H9 (cell line): ENCODE results near the gene SERPINB10. TPM values are rescaled to one million over a fixed set of nuclear protein-coding genes. Genes with fewer than 3 reads are reported as not detected.
A peak's percentile ranks its signal among the peaks of the same experiment; 100 is the strongest.

Experiments
- DNase-seq: peaks from one replicate; pipeline ENCODE4 v3.0.0-alpha.2; 2017
- H2AFZ ChIP-seq: one replicate; pipeline ENCODE4 v1.6.1; 2013; ENCODE audit warnings: mild to moderate bottlenecking, low read length, control low read depth, moderate library complexity
- H2AK5ac ChIP-seq: 2 replicates; pipeline ENCODE4 v1.6.1; 2013; ENCODE audit warnings: low read length, control low read depth, mixed read lengths; ENCODE audit not compliant: insufficient read length
- H2BK120ac ChIP-seq: one replicate; pipeline ENCODE4 v1.6.1; 2013; ENCODE audit warnings: low read depth, mild to moderate bottlenecking, low read length, control low read depth, inconsistent platforms; ENCODE audit not compliant: poor library complexity, severe bottlenecking
- H2BK12ac ChIP-seq: 2 replicates; pipeline ENCODE4 v1.6.1; 2013; ENCODE audit warnings: low read length, control low read depth, mixed read lengths, low read depth; ENCODE audit not compliant: insufficient read length
- H2BK15ac ChIP-seq: 2 replicates; pipeline ENCODE4 v1.6.1; 2013; ENCODE audit warnings: low read depth, low read length, control low read depth
- H2BK20ac ChIP-seq: one replicate; pipeline ENCODE4 v1.6.1; 2013; ENCODE audit warnings: low read depth, mild to moderate bottlenecking, low read length, control low read depth, inconsistent platforms; ENCODE audit not compliant: poor library complexity, severe bottlenecking
- H2BK5ac ChIP-seq: 2 replicates; pipeline ENCODE4 v1.6.1; 2013; ENCODE audit warnings: low read length, control low read depth, mixed read lengths; ENCODE audit not compliant: insufficient read length
- H3K14ac ChIP-seq: 2 replicates; pipeline ENCODE4 v1.6.1; 2013; ENCODE audit warnings: low read length, control low read depth; ENCODE audit not compliant: insufficient read depth
- H3K18ac ChIP-seq: 2 replicates; pipeline ENCODE4 v1.6.1; 2013; ENCODE audit warnings: low read depth, mild to moderate bottlenecking, mixed read lengths, low read length, control low read depth; ENCODE audit not compliant: insufficient read length
- H3K23ac ChIP-seq: 2 replicates; pipeline ENCODE4 v1.6.1; 2013; ENCODE audit warnings: low read length, control low read depth, mixed read lengths, low read depth; ENCODE audit not compliant: insufficient read length
- H3K23me2 ChIP-seq: 2 replicates; pipeline ENCODE4 v1.6.1; 2013; ENCODE audit warnings: low read depth, mild to moderate bottlenecking, mixed read lengths, low read length, control low read depth; ENCODE audit not compliant: insufficient read length, poor library complexity, severe bottlenecking
- H3K27ac ChIP-seq: 2 replicates; pipeline ENCODE4 v1.5.1; 2013; ENCODE audit warnings: low read length, control low read depth, mixed read lengths, low read depth; ENCODE audit not compliant: insufficient read length
- H3K27me3 ChIP-seq: 2 replicates; pipeline ENCODE4 v1.6.1; 2013; ENCODE audit warnings: low read length, control low read depth, inconsistent platforms; ENCODE audit not compliant: insufficient read depth
- H3K4ac ChIP-seq: 2 replicates; pipeline ENCODE4 v1.6.1; 2013; ENCODE audit warnings: low read depth, mild to moderate bottlenecking, control low read depth, inconsistent platforms, low read length, moderate library complexity
- H3K4me1 ChIP-seq: 2 replicates; pipeline ENCODE4 v1.6.1; 2013; ENCODE audit warnings: low read length, control low read depth, inconsistent platforms; ENCODE audit not compliant: insufficient read depth
- H3K4me2 ChIP-seq: 2 replicates; pipeline ENCODE4 v1.6.1; 2013; ENCODE audit warnings: low read length, control low read depth, mixed read lengths; ENCODE audit not compliant: insufficient read length, insufficient read depth
- H3K56ac ChIP-seq: 2 replicates; pipeline ENCODE4 v1.6.1; 2013; ENCODE audit warnings: low read depth, mild to moderate bottlenecking, mixed read lengths, low read length, control low read depth; ENCODE audit not compliant: insufficient read length
- H3K79me1 ChIP-seq: 2 replicates; pipeline ENCODE4 v1.6.1; 2013; ENCODE audit warnings: low read depth, mild to moderate bottlenecking, moderate library complexity, low read length, control low read depth, inconsistent platforms; ENCODE audit not compliant: insufficient read depth, poor library complexity, severe bottlenecking
- H3K79me2 ChIP-seq: 2 replicates; pipeline ENCODE4 v1.6.1; 2013; ENCODE audit warnings: low read length, control low read depth, inconsistent platforms; ENCODE audit not compliant: insufficient read depth
- H3K9ac ChIP-seq: 2 replicates; pipeline ENCODE4 v1.6.1; 2013; ENCODE audit warnings: low read length, control low read depth, mixed read lengths; ENCODE audit not compliant: insufficient read length; ENCODE audit errors: extremely low read depth
- H3K9me3 ChIP-seq: one replicate; pipeline ENCODE4 v1.6.1; 2013; ENCODE audit warnings: low read depth, low read length, inconsistent platforms; ENCODE audit not compliant: control insufficient read depth
- H3T11ph ChIP-seq: one replicate; pipeline ENCODE4 v1.6.1; 2013; ENCODE audit warnings: mild to moderate bottlenecking, low read length, control low read depth, inconsistent platforms
- H4K20me1 ChIP-seq: one replicate; pipeline ENCODE4 v1.6.1; 2013; ENCODE audit not compliant: control insufficient read depth, insufficient read length, insufficient read depth
- H4K5ac ChIP-seq: 2 replicates; pipeline ENCODE4 v1.6.1; 2013; ENCODE audit warnings: low read depth, mild to moderate bottlenecking, mixed read lengths, low read length, control low read depth; ENCODE audit not compliant: insufficient read length
- H4K8ac ChIP-seq: replicated peaks from 2 replicates; pipeline ENCODE4 v1.6.1; 2013; ENCODE audit warnings: low read length, control low read depth, mixed read lengths, low read depth; ENCODE audit not compliant: insufficient read length
- H4K91ac ChIP-seq: 2 replicates; pipeline ENCODE4 v1.6.1; 2013; ENCODE audit warnings: low read depth, mild to moderate bottlenecking, moderate library complexity, mixed read lengths, low read length, control low read depth; ENCODE audit not compliant: insufficient read length
- H3K27ac Mint-ChIP-seq, 3 experiments: 2 replicates in 2 of 3; 3 replicates in 1 of 3; pipeline ENCODE4 v1.8.0; 2020 to 2021; ENCODE audit warnings: mixed read lengths in 3 of 3, mild to moderate bottlenecking in 1 of 3, moderate library complexity in 1 of 3
- H3K27me3 Mint-ChIP-seq: 2 replicates; pipeline ENCODE4 v1.8.0; 2021; ENCODE audit warnings: low read depth, mild to moderate bottlenecking, moderate library complexity, mixed read lengths
- H3K36me3 Mint-ChIP-seq, 3 experiments: 2 replicates in 2 of 3; 3 replicates in 1 of 3; pipeline ENCODE4 v1.8.0; 2020 to 2021; ENCODE audit warnings: low read depth in 3 of 3, mixed read lengths in 3 of 3; ENCODE audit not compliant: insufficient read depth in 1 of 3
- H3K4me1 Mint-ChIP-seq, 2 experiments: 2 replicates each; pipeline ENCODE4 v1.8.0; 2020; ENCODE audit warnings: mixed read lengths in 2 of 2
- H3K4me3 Mint-ChIP-seq, 2 experiments: 2 replicates in 1 of 2; 3 replicates in 1 of 2; pipeline ENCODE4 v1.8.0; 2020 to 2021; ENCODE audit warnings: mild to moderate bottlenecking in 2 of 2, mixed read lengths in 2 of 2, moderate library complexity in 1 of 2
- H3K9me3 Mint-ChIP-seq, 2 experiments: 2 replicates in 1 of 2; 3 replicates in 1 of 2; pipeline ENCODE4 v1.8.0; 2020; ENCODE audit warnings: mild to moderate bottlenecking in 2 of 2, mixed read lengths in 2 of 2, moderate library complexity in 1 of 2
- CTCF ChIP-seq: fragments of 200-600 bp; sonication (generic); conservative IDR thresholded peaks from 3 replicates; pipeline ENCODE4 v1.8.0; 2021; ENCODE audit warnings: antibody characterized with exemption, mild to moderate bottlenecking
- WGBS: extraction: QIAGEN DNeasy Blood & Tissue Kit; methylation state at CpG from one replicate; pipeline ENCODE4 v1.1.7; 2013; ENCODE audit warnings: missing lambda C conversion rate, low lambda C conversion rate, mixed read lengths; ENCODE audit not compliant: insufficient read length; ENCODE audit errors: extremely low coverage; 5-methylcytosine and 5-hydroxymethylcytosine counted together
- total RNA-seq: library from RNA; stranded (reverse); gene quantifications from 2 replicates; pipeline ENCODE4 v1.2.1, GENCODE V29; 2021

Gene SERPINB10
- total RNA-seq, 1 experiment from 2014 or later = not detected

GRCh38 chr18:63949068-63949737, 41.4 kb downstream of the SERPINB10 start, which contains the start of gene HMSD:
Gene HMSD (plus strand): TSS chr18:63949301. CDS start chr18:63953456, 4,155 bp downstream.
- no peak within 1 kb of the TSS for H3K27ac ChIP-seq
- H3K27ac Mint-ChIP-seq = peak within 1 kb of the TSS; percentile 40 to 79 (median 73); a peak in 3 of 7 replicates

More at GRCh38 chr18:63949068-63949737, 41.4 kb downstream of the SERPINB10 start, which contains the start of gene HMSD:
- H2BK12ac ChIP-seq = no peak within 1 kb of the TSS
- WGBS = no CpG with 5 or more reads among the region's 35 CpGs
- H3K4me1 ChIP-seq = no peaks in the 10 kb centered on the region
- no peak within 1 kb of the TSS for H4K5ac ChIP-seq
- H3K27me3 ChIP-seq = no peaks in the 10 kb centered on the region
- no peak within 1 kb of the TSS for H3T11ph ChIP-seq
- H3K36me3 Mint-ChIP-seq = peaks cover 0 to 2% (median 0%) of the 10 kb centered on the region in 3 experiments; a peak in 1 of 7 replicates
- H3K14ac ChIP-seq = peak within 1 kb of the TSS; percentile 81
- no peak within 1 kb of the TSS for H3K4ac ChIP-seq
- no peak within 1 kb of the TSS for H2BK120ac ChIP-seq
- peaks cover 0 to 6% of the 10 kb centered on the region in 2 experiments; a peak in 2 of 5 replicates for H3K9me3 Mint-ChIP-seq
- peak; percentile 60 for TF ChIP-seq CTCF
- H3K23me2 ChIP-seq = peaks cover 2% of the 10 kb centered on the region
- peak within 1 kb of the TSS; percentile 26 for H3K4me2 ChIP-seq
- H3K18ac ChIP-seq = peak within 1 kb of the TSS; percentile 53
- no peak within 1 kb of the TSS for H4K8ac ChIP-seq
- H4K20me1 ChIP-seq = no peaks in the 10 kb centered on the region
- peak; percentile 91 for DNase-seq
- H2BK5ac ChIP-seq = no peak within 1 kb of the TSS
- no peak within 1 kb of the TSS for H2BK15ac ChIP-seq
- peaks cover 6 to 14% of the 10 kb centered on the region in 2 experiments for H3K4me1 Mint-ChIP-seq
- H2AFZ ChIP-seq = no peak within 1 kb of the TSS
- no peaks in the 10 kb centered on the region for H3K79me1 ChIP-seq
- peaks cover 33% of the 10 kb centered on the region for H3K27me3 Mint-ChIP-seq
- H3K23ac ChIP-seq = no peak within 1 kb of the TSS
- no peak within 1 kb of the TSS for H4K91ac ChIP-seq
- H2AK5ac ChIP-seq = no peak within 1 kb of the TSS
- H3K4me3 Mint-ChIP-seq = peak within 1 kb of the TSS; percentile 74 to 83
- H3K9me3 ChIP-seq = no peaks in the 10 kb centered on the region
- H3K79me2 ChIP-seq = no peaks in the 10 kb centered on the region
- H3K56ac ChIP-seq = no peak within 1 kb of the TSS
- H3K9ac ChIP-seq = peak within 1 kb of the TSS; percentile 41
- no peak within 1 kb of the TSS for H2BK20ac ChIP-seq
